Neural cell (in vitro differentiated cells): ENCODE results near the gene METTL16. TPM values are rescaled to one million over a fixed set of nuclear protein-coding genes. Genes with fewer than 3 reads are reported as not detected.

ENCODE experiments used
- H2AFZ ChIP-seq: fragments of 200-600, 300-800 bp; sonication (generic), shearing (Covaris generic); 2 replicates; pipeline ENCODE4 v1.6.0; 2014; ENCODE audit warnings: low read depth, mild to moderate bottlenecking, antibody characterized with exemption, low read length, moderate library complexity
- H3F3A ChIP-seq: fragments of 200-600 bp; shearing (Covaris generic); 2 replicates; pipeline ENCODE4 v1.6.1; 2016; ENCODE audit warnings: mild to moderate bottlenecking, moderate library complexity, mixed read lengths, antibody characterized with exemption, low read length; ENCODE audit not compliant: insufficient read depth, poor library complexity, severe bottlenecking
- H3K27ac ChIP-seq: fragments of 200-600, 300-800 bp; sonication (generic), shearing (Covaris generic); 2 replicates; pipeline ENCODE4 v1.5.1; 2014; ENCODE audit warnings: mild to moderate bottlenecking, low read length, moderate library complexity
- H3K27me3 ChIP-seq: fragments of 300-800, 200-600 bp; sonication (generic), shearing (Covaris generic); 2 replicates; pipeline ENCODE4 v1.6.0; 2014; ENCODE audit warnings: mild to moderate bottlenecking, low read depth, low read length, moderate library complexity; ENCODE audit not compliant: insufficient read depth
- H3K36me3 ChIP-seq: fragments of 300-800, 200-600 bp; sonication (generic), shearing (Covaris generic); 2 replicates; pipeline ENCODE4 v1.5.1; 2014; ENCODE audit warnings: mild to moderate bottlenecking, antibody characterized with exemption, low read length, moderate library complexity; ENCODE audit not compliant: insufficient read depth
- H3K4me2 ChIP-seq: fragments of 300-800, 200-600 bp; sonication (generic), shearing (Covaris generic); 2 replicates; pipeline ENCODE4 v1.6.0; 2014; ENCODE audit warnings: mild to moderate bottlenecking, low read length
- H3K4me3 ChIP-seq: fragments of 300-800, 200-600 bp; sonication (generic), shearing (Covaris generic); 2 replicates; pipeline ENCODE4 v1.5.1; 2014; ENCODE audit warnings: mild to moderate bottlenecking, low read length, moderate library complexity
- H3K79me2 ChIP-seq: fragments of 200-600 bp; shearing (Covaris generic); replicated peaks from 2 replicates; pipeline ENCODE4 v1.6.0; 2014; ENCODE audit warnings: mild to moderate bottlenecking, low read length, moderate library complexity; ENCODE audit not compliant: insufficient read depth
- H3K9ac ChIP-seq: fragments of 300-800, 200-600 bp; sonication (generic), shearing (Covaris generic); 2 replicates; pipeline ENCODE4 v1.6.1; 2016; ENCODE audit warnings: mild to moderate bottlenecking, low read length, mixed read lengths
- H3K9me2 ChIP-seq: fragments of 200-600 bp; shearing (Covaris generic); 2 replicates; pipeline ENCODE4 v1.6.1; 2016; ENCODE audit warnings: mild to moderate bottlenecking, low read length, mixed read lengths; ENCODE audit not compliant: insufficient read depth
- H3K9me3 ChIP-seq: fragments of 200-600, 300-800 bp; sonication (generic), shearing (Covaris generic); 2 replicates; pipeline ENCODE4 v1.6.1; 2016; ENCODE audit warnings: mild to moderate bottlenecking, mixed run types, low read length, moderate library complexity, mixed read lengths
- H4K20me1 ChIP-seq: fragments of 200-600 bp; shearing (Covaris generic); 2 replicates; pipeline ENCODE4 v1.6.1; 2016; ENCODE audit warnings: mild to moderate bottlenecking, mixed run types; ENCODE audit not compliant: insufficient read depth
- EP300 ChIP-seq: fragments of 450-650 bp; conservative IDR thresholded peaks from 2 replicates; pipeline ENCODE4 v1.6.1; 2014; ENCODE audit warnings: antibody characterized with exemption, mild to moderate bottlenecking, moderate library complexity; ENCODE audit not compliant: poor library complexity, severe bottlenecking
- EZH2 ChIP-seq: fragments of 200-600, 300-800 bp; shearing (Covaris generic), sonication (generic); IDR thresholded peaks from 2 replicates; pipeline ENCODE4 v1.6.1; 2014; ENCODE audit warnings: antibody characterized with exemption, low read length, borderline replicate concordance, mild to moderate bottlenecking; ENCODE audit not compliant: insufficient read depth, poor library complexity, severe bottlenecking
- MXI1 ChIP-seq: fragments of 450-650 bp; conservative IDR thresholded peaks from 2 replicates; pipeline ENCODE4 v1.6.1; 2014; ENCODE audit warnings: antibody characterized with exemption, mild to moderate bottlenecking; ENCODE audit not compliant: poor library complexity, severe bottlenecking
- POLR2AphosphoS5 ChIP-seq: IDR thresholded peaks from 2 replicates; pipeline ENCODE4 v1.6.1; 2012
- RAD21 ChIP-seq: fragments of 450-650 bp; conservative IDR thresholded peaks from 2 replicates; pipeline ENCODE4 v1.6.1; 2014; ENCODE audit warnings: antibody characterized with exemption, mild to moderate bottlenecking, moderate library complexity
- SMC3 ChIP-seq: fragments of 450-650 bp; conservative IDR thresholded peaks from 2 replicates; pipeline ENCODE4 v1.6.1; 2014; ENCODE audit warnings: antibody characterized with exemption, mild to moderate bottlenecking, moderate library complexity; ENCODE audit not compliant: poor library complexity
- TAF1 ChIP-seq: IDR thresholded peaks from 2 replicates; pipeline ENCODE4 v1.6.1; 2012; ENCODE audit warnings: low read depth
- polyA plus RNA-seq: library from polyadenylated mRNA; depleted of rRNA; stranded (reverse); fragments of >200 nt; gene quantifications from 2 replicates; pipeline ENCODE4 v1.2.3, GENCODE V29; 2014
- TF ChIP-seq, protein P1 (sequence below): IDR thresholded peaks from 2 replicates; pipeline ENCODE4 v1.6.1; 2012; ENCODE audit warnings: borderline replicate concordance

The METTL16 gene
- polyA plus RNA-seq, 1 donor from 2014 or later: 20.3 TPM

DNA sequence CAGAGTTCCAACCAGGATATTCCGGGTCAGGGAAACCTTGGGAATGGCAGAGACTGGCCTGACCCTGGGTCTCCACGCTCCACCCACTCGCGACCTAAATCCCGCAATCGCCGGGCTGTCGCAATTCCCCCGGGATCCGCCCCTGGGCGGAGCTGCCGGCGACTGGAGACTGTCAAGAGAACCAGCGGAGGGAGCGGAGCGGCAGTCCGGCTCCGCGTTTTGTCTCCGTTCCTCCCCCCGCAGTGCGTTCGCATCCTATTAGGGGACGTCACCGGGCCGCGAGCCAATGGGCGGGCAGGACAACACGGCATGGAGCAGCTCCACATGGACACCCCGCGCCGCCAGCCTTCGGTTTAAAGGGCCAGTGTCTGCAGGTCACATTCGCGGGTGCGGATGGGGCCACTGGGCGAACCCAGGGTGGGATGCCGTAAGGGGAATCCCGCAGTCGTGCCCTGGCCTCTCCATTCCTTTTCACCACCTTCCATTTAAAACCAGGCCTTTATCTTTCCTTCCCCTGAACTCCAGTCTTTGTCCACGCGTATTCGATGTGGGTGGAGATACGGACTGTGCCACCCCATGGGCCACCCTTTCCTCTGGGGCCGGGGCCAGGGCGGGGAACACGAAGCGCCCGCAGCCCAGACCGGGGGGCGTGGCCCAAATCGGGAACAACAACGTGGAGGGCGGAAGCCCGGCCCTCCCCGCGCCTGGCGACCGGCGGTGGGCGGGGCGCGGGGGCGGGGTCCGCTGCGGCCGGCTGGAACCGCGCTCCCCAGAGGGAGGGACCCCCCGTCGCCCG lies 110.1 kb downstream of the METTL16 start:
- Histone ChIP-seq H3K27ac (peak overlapping the region; percentile 100), H3K79me2 (peaks cover 35% of the 10 kb centered on the region), H2AFZ (no peak overlapping the region), H4K20me1 (peaks cover 16% of the 10 kb centered on the region), H3K4me2 (no peak overlapping the region), H3K9me2 (no peaks in the 10 kb centered on the region), H3K9me3 (no peaks in the 10 kb centered on the region), H3F3A (no peaks in the 10 kb centered on the region), H3K27me3 (no peaks in the 10 kb centered on the region), H3K36me3 (no peaks in the 10 kb centered on the region), H3K9ac (peak overlapping the region; percentile 99), H3K4me3 (peak overlapping the region; percentile 100)
- TF ChIP-seq EP300: peak; percentile 71
- TF ChIP-seq MXI1: peak; percentile 97
- TF ChIP-seq EZH2: no peak
- TF ChIP-seq, protein P1, sequence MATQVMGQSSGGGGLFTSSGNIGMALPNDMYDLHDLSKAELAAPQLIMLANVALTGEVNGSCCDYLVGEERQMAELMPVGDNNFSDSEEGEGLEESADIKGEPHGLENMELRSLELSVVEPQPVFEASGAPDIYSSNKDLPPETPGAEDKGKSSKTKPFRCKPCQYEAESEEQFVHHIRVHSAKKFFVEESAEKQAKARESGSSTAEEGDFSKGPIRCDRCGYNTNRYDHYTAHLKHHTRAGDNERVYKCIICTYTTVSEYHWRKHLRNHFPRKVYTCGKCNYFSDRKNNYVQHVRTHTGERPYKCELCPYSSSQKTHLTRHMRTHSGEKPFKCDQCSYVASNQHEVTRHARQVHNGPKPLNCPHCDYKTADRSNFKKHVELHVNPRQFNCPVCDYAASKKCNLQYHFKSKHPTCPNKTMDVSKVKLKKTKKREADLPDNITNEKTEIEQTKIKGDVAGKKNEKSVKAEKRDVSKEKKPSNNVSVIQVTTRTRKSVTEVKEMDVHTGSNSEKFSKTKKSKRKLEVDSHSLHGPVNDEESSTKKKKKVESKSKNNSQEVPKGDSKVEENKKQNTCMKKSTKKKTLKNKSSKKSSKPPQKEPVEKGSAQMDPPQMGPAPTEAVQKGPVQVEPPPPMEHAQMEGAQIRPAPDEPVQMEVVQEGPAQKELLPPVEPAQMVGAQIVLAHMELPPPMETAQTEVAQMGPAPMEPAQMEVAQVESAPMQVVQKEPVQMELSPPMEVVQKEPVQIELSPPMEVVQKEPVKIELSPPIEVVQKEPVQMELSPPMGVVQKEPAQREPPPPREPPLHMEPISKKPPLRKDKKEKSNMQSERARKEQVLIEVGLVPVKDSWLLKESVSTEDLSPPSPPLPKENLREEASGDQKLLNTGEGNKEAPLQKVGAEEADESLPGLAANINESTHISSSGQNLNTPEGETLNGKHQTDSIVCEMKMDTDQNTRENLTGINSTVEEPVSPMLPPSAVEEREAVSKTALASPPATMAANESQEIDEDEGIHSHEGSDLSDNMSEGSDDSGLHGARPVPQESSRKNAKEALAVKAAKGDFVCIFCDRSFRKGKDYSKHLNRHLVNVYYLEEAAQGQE: peak; percentile 11
- TF ChIP-seq TAF1: no peak
- TF ChIP-seq SMC3: no peak
- TF ChIP-seq RAD21: peak; percentile 28

DNA sequence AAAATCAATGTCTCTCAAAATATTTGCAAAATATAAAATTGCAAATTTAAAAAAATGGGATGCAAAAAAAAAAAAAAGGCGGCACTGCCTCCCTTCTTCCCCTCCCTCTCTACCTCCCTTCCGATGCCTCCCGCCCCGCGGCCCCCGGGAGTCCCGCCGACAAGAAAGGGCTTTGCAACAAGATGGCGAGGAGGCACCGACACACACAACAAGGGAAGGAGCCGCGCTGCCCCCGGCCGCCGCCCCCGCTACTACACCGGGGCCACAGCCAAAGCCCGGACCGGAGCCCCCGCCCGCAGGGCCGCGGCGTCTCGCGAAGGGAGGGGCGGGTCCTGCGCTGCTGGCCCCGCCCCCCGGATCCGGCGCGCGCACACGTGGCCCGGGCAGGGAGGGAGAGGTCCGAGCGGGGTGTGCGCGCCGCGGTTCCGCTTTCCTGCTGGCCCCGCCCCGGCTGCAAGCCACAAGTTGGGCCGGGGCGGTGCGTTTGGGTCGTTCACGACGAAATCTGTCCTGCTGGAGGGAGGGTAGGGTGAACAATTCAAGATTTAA lies 110.7 kb downstream of the METTL16 start, which contains the start of gene MNT:
Gene MNT, minus strand, starts transcription at position 184 of the 549 bp plus-strand sequence. CDS start 348 bp downstream, outside the sequence.
- Histone ChIP-seq H2AFZ (no peak within 1 kb of the TSS), H3K79me2 (peaks cover 42% of the 10 kb centered on the region), H3K36me3 (no peaks in the 10 kb centered on the region), H3K4me2 (peak within 1 kb of the TSS; percentile 33), H3K4me3 (peak within 1 kb of the TSS; percentile 100), H3K27me3 (no peaks in the 10 kb centered on the region), H3K9me3 (no peaks in the 10 kb centered on the region), H3K9ac (peak within 1 kb of the TSS; percentile 99), H3K27ac (peak within 1 kb of the TSS; percentile 100), H3K9me2 (no peaks in the 10 kb centered on the region), H4K20me1 (peaks cover 23% of the 10 kb centered on the region), H3F3A (no peaks in the 10 kb centered on the region)
- TF ChIP-seq EZH2 (no peak), RAD21 (no peak), TAF1 (peak; percentile 91), POLR2AphosphoS5 (peak; percentile 95)
- TF ChIP-seq, protein P1: peak; percentile 93
